ENCODE results near the gene ERAS.

GRCh38 chrX:48786341-48786800 lies 39.9 kb upstream of the ERAS start, which contains the start of gene GATA1:
- TF ChIP-seq CTCF (IDR thresholded peaks at IDR 0.05) (no peak), POLR2A (IDR thresholded peaks at IDR 0.05) (no peak), POLR2AphosphoS5 (IDR thresholded peaks at IDR 0.05) (no peak), EP300 (IDR thresholded peaks at IDR 0.05) (no peak)
